DND-41 (cell line): ENCODE measurements around the gene CPN2.

Experiments used
- CTCF ChIP-seq: IDR thresholded peaks from 2 replicates; pipeline ENCODE4 v1.5.1; 2012; ENCODE audit warnings: borderline replicate concordance, low read length, moderate library complexity, mild to moderate bottlenecking; ENCODE audit not compliant: poor library complexity, severe bottlenecking; ENCODE audit errors: extremely low read depth
- EZH2 ChIP-seq: IDR thresholded peaks from 3 replicates; pipeline ENCODE4 v1.6.1; 2012; ENCODE audit warnings: borderline replicate concordance, low read depth, mild to moderate bottlenecking, moderate library complexity, low read length, inconsistent platforms; ENCODE audit not compliant: severe bottlenecking

GRCh38 chr3:194392576-194392975, 41.4 kb upstream of the CPN2 start:
- TF ChIP-seq CTCF (no peak), EZH2 (no peak)
